ENCODE results near the gene FERMT1.

Gene FERMT1

DNA sequence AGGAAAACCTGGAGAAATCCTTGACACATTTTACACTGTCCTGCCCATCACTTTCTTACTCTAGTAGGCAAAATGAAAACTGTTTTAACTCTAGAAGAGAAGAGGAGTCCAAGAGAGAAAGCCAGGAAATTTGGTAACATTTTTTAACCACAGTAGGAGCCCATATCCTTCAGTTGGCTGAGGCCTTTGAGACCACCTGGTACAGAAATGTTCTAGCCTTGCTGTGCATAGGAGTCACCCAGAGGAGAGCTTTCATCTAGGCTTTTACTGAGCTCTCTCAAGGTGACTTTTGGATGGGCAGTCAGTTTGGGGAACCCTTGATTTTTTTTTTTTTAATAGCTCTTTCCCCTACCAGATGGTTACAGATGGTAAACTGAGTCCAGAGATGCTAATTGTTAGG is 94.0 kb downstream of the FERMT1 start:
- Histone ChIP-seq H3K9me3 (ENCODE audit: control insufficient read depth, insufficient read depth, low read depth, low read length) (peaks cover 12% of the 10 kb centered on the region; the same call in 1 of the 2 replicates), H3K27me3 (ENCODE audit: control insufficient read depth, insufficient read depth, low read length) (no peaks in the 10 kb centered on the region), H3K4me3 (ENCODE audit: low read depth, low read length) (no peak overlapping the region), H3K4me1 (ENCODE audit: control insufficient read depth, insufficient read depth, low read length) (no peaks in the 10 kb centered on the region), H3K27ac (ENCODE audit: low read depth, low read length) (no peak overlapping the region), H3K9ac (ENCODE audit: low read length) (no peak overlapping the region), H3K36me3 (ENCODE audit: control insufficient read depth, insufficient read depth, low read length) (peaks cover 42% of the 10 kb centered on the region)

GRCh38 chr20:6026051-6026450 is 96.8 kb downstream of the FERMT1 start:
- Histone ChIP-seq H3K9ac (ENCODE audit: low read length) (no peak overlapping the region), H3K4me3 (ENCODE audit: low read depth, low read length) (no peak overlapping the region), H3K4me1 (ENCODE audit: control insufficient read depth, insufficient read depth, low read length) (no peaks in the 10 kb centered on the region), H3K27me3 (ENCODE audit: control insufficient read depth, insufficient read depth, low read length) (no peaks in the 10 kb centered on the region), H3K9me3 (ENCODE audit: control insufficient read depth, insufficient read depth, low read depth, low read length) (peaks cover 12% of the 10 kb centered on the region; the same call in 1 of the 2 replicates), H3K36me3 (ENCODE audit: control insufficient read depth, insufficient read depth, low read length) (peaks cover 55% of the 10 kb centered on the region), H3K27ac (ENCODE audit: low read depth, low read length) (no peak overlapping the region)
